GM23338 (cell line): Measurements from ENCODE around the gene LRP1B. TPM values are rescaled to one million over a fixed set of nuclear protein-coding genes. Genes with fewer than 3 reads are reported as not detected.

Source experiments
- ATAC-seq: fragments of 200-7000 bp; cut with Tn5 transposase; 3 replicates; pipeline ENCODE4 v1.9.1; 2020
- DNase-seq: peaks from one replicate; pipeline ENCODE4 v3.0.0-alpha.2; 2015; ENCODE audit warnings: low spot score
- H2AFZ ChIP-seq: fragments of 200-600 bp; sonication (generic); 2 replicates; pipeline ENCODE4 v1.8.0; 2016; ENCODE audit warnings: antibody characterized with exemption, mild to moderate bottlenecking, moderate library complexity
- H3F3A ChIP-seq: fragments of 200-600 bp; sonication (generic); replicated peaks from 2 replicates; pipeline ENCODE4 v1.8.0; 2017; ENCODE audit warnings: antibody characterized with exemption, mixed run types, low read depth
- H3K27ac ChIP-seq: fragments of 200-600 bp; sonication (generic); 2 replicates; pipeline ENCODE4 v1.6.1; 2016; ENCODE audit warnings: low read depth
- H3K27me3 ChIP-seq: fragments of 200-600 bp; sonication (generic); 2 replicates; pipeline ENCODE4 v1.8.0; 2016; ENCODE audit warnings: mild to moderate bottlenecking, mixed run types, moderate library complexity; ENCODE audit not compliant: insufficient read depth
- H3K36me3 ChIP-seq: fragments of 200-600 bp; sonication (generic); 2 replicates; pipeline ENCODE4 v1.8.0; 2016; ENCODE audit warnings: mild to moderate bottlenecking; ENCODE audit not compliant: insufficient read depth
- H3K4me1 ChIP-seq: fragments of 200-600 bp; sonication (generic); 2 replicates; pipeline ENCODE4 v1.8.0; 2016; ENCODE audit warnings: mild to moderate bottlenecking, moderate library complexity; ENCODE audit not compliant: insufficient read depth
- H3K4me2 ChIP-seq: fragments of 200-600 bp; sonication (generic); 2 replicates; pipeline ENCODE4 v1.7.1; 2017; ENCODE audit warnings: mixed run types
- H3K4me3 ChIP-seq: fragments of 200-600 bp; sonication (generic); 2 replicates; pipeline ENCODE4 v1.6.1; 2016; ENCODE audit warnings: mixed run types
- H3K79me2 ChIP-seq: fragments of 200-600 bp; sonication (generic); replicated peaks from 2 replicates; pipeline ENCODE4 v1.8.0; 2017; ENCODE audit warnings: mild to moderate bottlenecking; ENCODE audit not compliant: insufficient read depth
- H3K9me2 ChIP-seq: fragments of 200-600 bp; sonication (generic); 2 replicates; pipeline ENCODE4 v1.8.0; 2017; ENCODE audit not compliant: insufficient read depth
- H4K20me1 ChIP-seq: fragments of 200-600 bp; sonication (generic); replicated peaks from 2 replicates; pipeline ENCODE4 v1.8.0; 2017; ENCODE audit warnings: mild to moderate bottlenecking; ENCODE audit not compliant: insufficient read depth
- H3K27ac Mint-ChIP-seq: 2 replicates; pipeline ENCODE4 v1.8.0; 2020; ENCODE audit warnings: inconsistent platforms, mild to moderate bottlenecking, moderate library complexity, mixed read lengths
- H3K27me3 Mint-ChIP-seq: 3 replicates; pipeline ENCODE4 v1.8.0; 2022; ENCODE audit warnings: low read depth, mild to moderate bottlenecking, moderate library complexity, mixed read lengths, inconsistent platforms; ENCODE audit not compliant: insufficient read depth, poor library complexity
- H3K36me3 Mint-ChIP-seq: 3 replicates; pipeline ENCODE4 v1.8.0; 2021; ENCODE audit warnings: low read depth, mild to moderate bottlenecking, inconsistent platforms, moderate library complexity, mixed read lengths
- H3K4me1 Mint-ChIP-seq: 3 replicates; pipeline ENCODE4 v1.8.0; 2020; ENCODE audit warnings: mild to moderate bottlenecking, inconsistent platforms, mixed read lengths
- H3K4me3 Mint-ChIP-seq: 3 replicates; pipeline ENCODE4 v1.8.0; 2021; ENCODE audit warnings: moderate library complexity, mild to moderate bottlenecking, inconsistent platforms, mixed read lengths
- H3K9me3 Mint-ChIP-seq: 3 replicates; pipeline ENCODE4 v1.8.0; 2020; ENCODE audit warnings: moderate library complexity, mild to moderate bottlenecking, inconsistent platforms, mixed read lengths
- CREB1 ChIP-seq: fragments of 250-450 bp; sonication (Bioruptor Pico); IDR thresholded peaks from 2 replicates; pipeline ENCODE4 v1.5.0; 2020; ENCODE audit warnings: low read depth, mild to moderate bottlenecking, moderate library complexity
- EZH2 ChIP-seq: fragments of 200-600 bp; sonication (generic); IDR thresholded peaks from one replicate; pipeline ENCODE4 v1.8.0; 2017; ENCODE audit warnings: antibody characterized with exemption, mild to moderate bottlenecking, low read depth; ENCODE audit not compliant: unreplicated experiment
- EZH2phosphoT487 ChIP-seq: fragments of 200-600 bp; sonication (generic); IDR thresholded peaks from one replicate; pipeline ENCODE4 v1.8.1; 2018; ENCODE audit warnings: antibody characterized with exemption; ENCODE audit not compliant: unreplicated experiment
- JUNB ChIP-seq: IDR thresholded peaks from one replicate; pipeline ENCODE4 v1.6.1; 2016; ENCODE audit warnings: antibody characterized with exemption; ENCODE audit not compliant: unreplicated experiment
- NANOG ChIP-seq: IDR thresholded peaks from 2 replicates; pipeline ENCODE4 v1.6.1; 2016; ENCODE audit warnings: antibody characterized with exemption, borderline replicate concordance
- POLR2AphosphoS5 ChIP-seq: IDR thresholded peaks from 2 replicates; pipeline ENCODE4 v1.6.1; 2016; ENCODE audit warnings: antibody characterized with exemption, low read depth
- STAT1 ChIP-seq: IDR thresholded peaks from one replicate; pipeline ENCODE4 v1.6.1; 2016; ENCODE audit warnings: antibody characterized with exemption; ENCODE audit not compliant: unreplicated experiment
- ZNF114 ChIP-seq: fragments of 250-450 bp; sonication (Bioruptor Pico); IDR thresholded peaks from 2 replicates; pipeline ENCODE4 v1.5.0; 2020; ENCODE audit warnings: mild to moderate bottlenecking, moderate library complexity
- ZNF331 ChIP-seq: fragments of 250-450 bp; sonication (Bioruptor Pico); IDR thresholded peaks from 2 replicates; pipeline ENCODE4 v1.5.0; 2020; ENCODE audit warnings: low read depth, mild to moderate bottlenecking, moderate library complexity
- polyA plus RNA-seq: library from polyadenylated mRNA; unstranded; fragments of >200 nt; fragmentation: Nextera tagmentation; extraction: Ambion mirVana; gene quantifications from 2 replicates; pipeline ENCODE4 v1.2.1, GENCODE V29; 2016
- total RNA-seq: library from RNA; depleted of rRNA; stranded (reverse); fragments of >200 nt; shearing (Covaris generic); gene quantifications from 2 replicates; pipeline ENCODE4 v1.2.3, GENCODE V29; 2014
- TF ChIP-seq, protein P1 (sequence below), 2 experiments: fragments of 200-600 bp in 1 of 2; sonication (generic) in 1 of 2; conservative IDR thresholded peaks; 2 replicates each; pipeline versions ENCODE4 v1.5.1 to v1.6.1; 2016 to 2017; ENCODE audit warnings: antibody characterized with exemption in 2 of 2, low read depth in 2 of 2, mild to moderate bottlenecking in 2 of 2, moderate library complexity in 1 of 2
- TF ChIP-seq, protein P2 (sequence below): fragments of 250-450 bp; sonication (Bioruptor Pico); IDR thresholded peaks from 2 replicates; pipeline ENCODE4 v1.5.0; 2020; ENCODE audit warnings: mild to moderate bottlenecking, moderate library complexity
- TF ChIP-seq, protein P3 (sequence below): IDR thresholded peaks from one replicate; pipeline ENCODE4 v1.6.1; 2018; ENCODE audit warnings: antibody characterized with exemption; ENCODE audit not compliant: unreplicated experiment
- TF ChIP-seq, protein P4 (sequence below): IDR thresholded peaks from 2 replicates; pipeline ENCODE4 v1.6.1; 2016; ENCODE audit warnings: antibody characterized with exemption

LRP1B gene
- total and polyA plus RNA-seq, 2 experiments from 2014 or later = 0.15 to 0.97 TPM

DNA sequence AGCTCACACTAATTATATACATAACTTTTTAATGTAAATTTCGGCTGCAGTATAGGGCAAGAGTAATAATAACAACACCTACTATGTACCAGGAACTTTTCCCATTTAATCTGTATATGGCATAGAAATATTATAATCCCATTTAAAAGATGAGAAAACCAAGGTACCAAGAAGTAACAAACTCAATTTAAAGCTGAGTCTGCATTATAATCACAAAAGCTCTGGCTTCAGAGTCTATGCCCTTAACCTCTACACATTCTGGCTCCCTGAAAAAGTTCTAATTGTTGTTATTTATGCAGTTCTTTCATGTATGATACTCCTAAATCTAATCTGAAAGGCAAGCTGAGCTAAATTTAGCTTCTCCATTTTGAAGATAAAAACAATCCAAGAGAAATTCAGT, 1675.5 kb downstream of the LRP1B start:
- Histone ChIP-seq H3K4me1 (no peaks in the 10 kb centered on the region), H3K9me2 (no peaks in the 10 kb centered on the region), H3K27me3 (no peaks in the 10 kb centered on the region), H3K4me3 (no peak overlapping the region), H3K79me2 (no peaks in the 10 kb centered on the region), H4K20me1 (no peaks in the 10 kb centered on the region), H2AFZ (no peak overlapping the region), H3K4me2 (no peak overlapping the region), H3K36me3 (no peaks in the 10 kb centered on the region), H3F3A (no peaks in the 10 kb centered on the region), H3K27ac (no peak overlapping the region)
- H3K9me3 Mint-ChIP-seq = no peaks in the 10 kb centered on the region
- H3K36me3 Mint-ChIP-seq = no peaks in the 10 kb centered on the region
- no peaks in the 10 kb centered on the region for H3K27me3 Mint-ChIP-seq
- TF ChIP-seq STAT1 (no peak), NANOG (no peak), JUNB (no peak), EZH2phosphoT487 (no peak), CREB1 (CRISPR knock-in tag) (no peak), ZNF114 (no peak), EZH2 (no peak), POLR2AphosphoS5 (no peak), ZNF331 (CRISPR knock-in tag) (no peak)
- TF ChIP-seq, protein P1, sequence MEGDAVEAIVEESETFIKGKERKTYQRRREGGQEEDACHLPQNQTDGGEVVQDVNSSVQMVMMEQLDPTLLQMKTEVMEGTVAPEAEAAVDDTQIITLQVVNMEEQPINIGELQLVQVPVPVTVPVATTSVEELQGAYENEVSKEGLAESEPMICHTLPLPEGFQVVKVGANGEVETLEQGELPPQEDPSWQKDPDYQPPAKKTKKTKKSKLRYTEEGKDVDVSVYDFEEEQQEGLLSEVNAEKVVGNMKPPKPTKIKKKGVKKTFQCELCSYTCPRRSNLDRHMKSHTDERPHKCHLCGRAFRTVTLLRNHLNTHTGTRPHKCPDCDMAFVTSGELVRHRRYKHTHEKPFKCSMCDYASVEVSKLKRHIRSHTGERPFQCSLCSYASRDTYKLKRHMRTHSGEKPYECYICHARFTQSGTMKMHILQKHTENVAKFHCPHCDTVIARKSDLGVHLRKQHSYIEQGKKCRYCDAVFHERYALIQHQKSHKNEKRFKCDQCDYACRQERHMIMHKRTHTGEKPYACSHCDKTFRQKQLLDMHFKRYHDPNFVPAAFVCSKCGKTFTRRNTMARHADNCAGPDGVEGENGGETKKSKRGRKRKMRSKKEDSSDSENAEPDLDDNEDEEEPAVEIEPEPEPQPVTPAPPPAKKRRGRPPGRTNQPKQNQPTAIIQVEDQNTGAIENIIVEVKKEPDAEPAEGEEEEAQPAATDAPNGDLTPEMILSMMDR (conservative IDR thresholded peaks at IDR 0.05; ENCODE audit: low read depth in 2 of 2) = no peak
- TF ChIP-seq, protein P2, sequence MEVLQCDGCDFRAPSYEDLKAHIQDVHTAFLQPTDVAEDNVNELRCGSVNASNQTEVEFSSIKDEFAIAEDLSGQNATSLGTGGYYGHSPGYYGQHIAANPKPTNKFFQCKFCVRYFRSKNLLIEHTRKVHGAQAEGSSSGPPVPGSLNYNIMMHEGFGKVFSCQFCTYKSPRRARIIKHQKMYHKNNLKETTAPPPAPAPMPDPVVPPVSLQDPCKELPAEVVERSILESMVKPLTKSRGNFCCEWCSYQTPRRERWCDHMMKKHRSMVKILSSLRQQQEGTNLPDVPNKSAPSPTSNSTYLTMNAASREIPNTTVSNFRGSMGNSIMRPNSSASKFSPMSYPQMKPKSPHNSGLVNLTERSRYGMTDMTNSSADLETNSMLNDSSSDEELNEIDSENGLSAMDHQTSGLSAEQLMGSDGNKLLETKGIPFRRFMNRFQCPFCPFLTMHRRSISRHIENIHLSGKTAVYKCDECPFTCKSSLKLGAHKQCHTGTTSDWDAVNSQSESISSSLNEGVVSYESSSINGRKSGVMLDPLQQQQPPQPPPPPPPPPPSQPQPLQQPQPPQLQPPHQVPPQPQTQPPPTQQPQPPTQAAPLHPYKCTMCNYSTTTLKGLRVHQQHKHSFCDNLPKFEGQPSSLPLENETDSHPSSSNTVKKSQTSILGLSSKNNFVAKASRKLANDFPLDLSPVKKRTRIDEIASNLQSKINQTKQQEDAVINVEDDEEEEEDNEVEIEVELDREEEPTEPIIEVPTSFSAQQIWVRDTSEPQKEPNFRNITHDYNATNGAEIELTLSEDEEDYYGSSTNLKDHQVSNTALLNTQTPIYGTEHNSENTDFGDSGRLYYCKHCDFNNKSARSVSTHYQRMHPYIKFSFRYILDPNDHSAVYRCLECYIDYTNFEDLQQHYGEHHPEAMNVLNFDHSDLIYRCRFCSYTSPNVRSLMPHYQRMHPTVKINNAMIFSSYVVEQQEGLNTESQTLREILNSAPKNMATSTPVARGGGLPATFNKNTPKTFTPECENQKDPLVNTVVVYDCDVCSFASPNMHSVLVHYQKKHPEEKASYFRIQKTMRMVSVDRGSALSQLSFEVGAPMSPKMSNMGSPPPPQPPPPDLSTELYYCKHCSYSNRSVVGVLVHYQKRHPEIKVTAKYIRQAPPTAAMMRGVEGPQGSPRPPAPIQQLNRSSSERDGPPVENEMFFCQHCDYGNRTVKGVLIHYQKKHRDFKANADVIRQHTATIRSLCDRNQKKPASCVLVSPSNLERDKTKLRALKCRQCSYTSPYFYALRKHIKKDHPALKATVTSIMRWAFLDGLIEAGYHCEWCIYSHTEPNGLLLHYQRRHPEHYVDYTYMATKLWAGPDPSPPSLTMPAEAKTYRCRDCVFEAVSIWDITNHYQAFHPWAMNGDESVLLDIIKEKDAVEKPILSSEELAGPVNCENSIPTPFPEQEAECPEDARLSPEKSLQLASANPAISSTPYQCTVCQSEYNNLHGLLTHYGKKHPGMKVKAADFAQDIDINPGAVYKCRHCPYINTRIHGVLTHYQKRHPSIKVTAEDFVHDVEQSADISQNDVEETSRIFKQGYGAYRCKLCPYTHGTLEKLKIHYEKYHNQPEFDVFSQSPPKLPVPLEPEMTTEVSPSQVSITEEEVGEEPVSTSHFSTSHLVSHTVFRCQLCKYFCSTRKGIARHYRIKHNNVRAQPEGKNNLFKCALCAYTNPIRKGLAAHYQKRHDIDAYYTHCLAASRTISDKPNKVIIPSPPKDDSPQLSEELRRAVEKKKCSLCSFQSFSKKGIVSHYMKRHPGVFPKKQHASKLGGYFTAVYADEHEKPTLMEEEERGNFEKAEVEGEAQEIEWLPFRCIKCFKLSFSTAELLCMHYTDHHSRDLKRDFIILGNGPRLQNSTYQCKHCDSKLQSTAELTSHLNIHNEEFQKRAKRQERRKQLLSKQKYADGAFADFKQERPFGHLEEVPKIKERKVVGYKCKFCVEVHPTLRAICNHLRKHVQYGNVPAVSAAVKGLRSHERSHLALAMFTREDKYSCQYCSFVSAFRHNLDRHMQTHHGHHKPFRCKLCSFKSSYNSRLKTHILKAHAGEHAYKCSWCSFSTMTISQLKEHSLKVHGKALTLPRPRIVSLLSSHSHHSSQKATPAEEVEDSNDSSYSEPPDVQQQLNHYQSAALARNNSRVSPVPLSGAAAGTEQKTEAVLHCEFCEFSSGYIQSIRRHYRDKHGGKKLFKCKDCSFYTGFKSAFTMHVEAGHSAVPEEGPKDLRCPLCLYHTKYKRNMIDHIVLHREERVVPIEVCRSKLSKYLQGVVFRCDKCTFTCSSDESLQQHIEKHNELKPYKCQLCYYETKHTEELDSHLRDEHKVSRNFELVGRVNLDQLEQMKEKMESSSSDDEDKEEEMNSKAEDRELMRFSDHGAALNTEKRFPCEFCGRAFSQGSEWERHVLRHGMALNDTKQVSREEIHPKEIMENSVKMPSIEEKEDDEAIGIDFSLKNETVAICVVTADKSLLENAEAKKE = no peak
- TF ChIP-seq, protein P3, sequence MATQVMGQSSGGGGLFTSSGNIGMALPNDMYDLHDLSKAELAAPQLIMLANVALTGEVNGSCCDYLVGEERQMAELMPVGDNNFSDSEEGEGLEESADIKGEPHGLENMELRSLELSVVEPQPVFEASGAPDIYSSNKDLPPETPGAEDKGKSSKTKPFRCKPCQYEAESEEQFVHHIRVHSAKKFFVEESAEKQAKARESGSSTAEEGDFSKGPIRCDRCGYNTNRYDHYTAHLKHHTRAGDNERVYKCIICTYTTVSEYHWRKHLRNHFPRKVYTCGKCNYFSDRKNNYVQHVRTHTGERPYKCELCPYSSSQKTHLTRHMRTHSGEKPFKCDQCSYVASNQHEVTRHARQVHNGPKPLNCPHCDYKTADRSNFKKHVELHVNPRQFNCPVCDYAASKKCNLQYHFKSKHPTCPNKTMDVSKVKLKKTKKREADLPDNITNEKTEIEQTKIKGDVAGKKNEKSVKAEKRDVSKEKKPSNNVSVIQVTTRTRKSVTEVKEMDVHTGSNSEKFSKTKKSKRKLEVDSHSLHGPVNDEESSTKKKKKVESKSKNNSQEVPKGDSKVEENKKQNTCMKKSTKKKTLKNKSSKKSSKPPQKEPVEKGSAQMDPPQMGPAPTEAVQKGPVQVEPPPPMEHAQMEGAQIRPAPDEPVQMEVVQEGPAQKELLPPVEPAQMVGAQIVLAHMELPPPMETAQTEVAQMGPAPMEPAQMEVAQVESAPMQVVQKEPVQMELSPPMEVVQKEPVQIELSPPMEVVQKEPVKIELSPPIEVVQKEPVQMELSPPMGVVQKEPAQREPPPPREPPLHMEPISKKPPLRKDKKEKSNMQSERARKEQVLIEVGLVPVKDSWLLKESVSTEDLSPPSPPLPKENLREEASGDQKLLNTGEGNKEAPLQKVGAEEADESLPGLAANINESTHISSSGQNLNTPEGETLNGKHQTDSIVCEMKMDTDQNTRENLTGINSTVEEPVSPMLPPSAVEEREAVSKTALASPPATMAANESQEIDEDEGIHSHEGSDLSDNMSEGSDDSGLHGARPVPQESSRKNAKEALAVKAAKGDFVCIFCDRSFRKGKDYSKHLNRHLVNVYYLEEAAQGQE = no peak
- TF ChIP-seq, protein P4, sequence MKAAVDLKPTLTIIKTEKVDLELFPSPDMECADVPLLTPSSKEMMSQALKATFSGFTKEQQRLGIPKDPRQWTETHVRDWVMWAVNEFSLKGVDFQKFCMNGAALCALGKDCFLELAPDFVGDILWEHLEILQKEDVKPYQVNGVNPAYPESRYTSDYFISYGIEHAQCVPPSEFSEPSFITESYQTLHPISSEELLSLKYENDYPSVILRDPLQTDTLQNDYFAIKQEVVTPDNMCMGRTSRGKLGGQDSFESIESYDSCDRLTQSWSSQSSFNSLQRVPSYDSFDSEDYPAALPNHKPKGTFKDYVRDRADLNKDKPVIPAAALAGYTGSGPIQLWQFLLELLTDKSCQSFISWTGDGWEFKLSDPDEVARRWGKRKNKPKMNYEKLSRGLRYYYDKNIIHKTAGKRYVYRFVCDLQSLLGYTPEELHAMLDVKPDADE = no peak
- no peak overlapping the region for H3K4me3 Mint-ChIP-seq
- ATAC-seq (no peak), DNase-seq (no peak)
- no peak overlapping the region for H3K27ac Mint-ChIP-seq
- no peaks in the 10 kb centered on the region for H3K4me1 Mint-ChIP-seq
